AG04449 (cell line): ENCODE data around the gene TPPP2.

Source experiments
- CTCF ChIA-PET: fragments of 350-600 bp; formaldehyde crosslinking; extraction: SDS; loops from one replicate; lab custom pipeline; 2021; ENCODE audit warnings: antibody characterized with exemption; lab: Yijun Ruan, JAX
- POLR2A ChIA-PET: fragments of 400-600, 350-600 bp; formaldehyde crosslinking; extraction: SDS; loops from one replicate; lab custom pipeline; 2020; ENCODE audit warnings: antibody characterized with exemption, inconsistent platforms; lab: Yijun Ruan, JAX
- DNase-seq: peaks from one replicate; pipeline ENCODE4 v3.0.0-alpha.2; 2010; ENCODE audit warnings: low read depth, low spot score
- H3K4me3 ChIP-seq: 2 replicates; pipeline ENCODE4 v1.5.1; 2011; ENCODE audit warnings: low read depth, mild to moderate bottlenecking, control low read depth, low read length
- CTCF ChIP-seq: IDR thresholded peaks from one replicate; pipeline ENCODE4 v1.5.1; 2011; ENCODE audit warnings: mild to moderate bottlenecking, moderate library complexity, low read length, control low read depth, inconsistent platforms; ENCODE audit not compliant: insufficient read depth; ENCODE audit errors: missing control alignments

The TPPP2 gene

GRCh38 chr14:21018781-21019180 is 11.2 kb upstream of the TPPP2 start:
- H3K4me3 ChIP-seq, result no peak overlapping the region
- ChIA-PET POLR2A (no interaction called here), CTCF (interaction anchor here (0.6 to 17.1 kb wide), 10 partner anchors 7 to 87 kb away, joined by 3 to 684 read pairs (median 164); partner anchors contain the start of genes ARHGEF40, RNASE13, RNASE7 and SLC39A2)
- no peak for TF ChIP-seq CTCF
- no peak for DNase-seq

GRCh38 chr14:21019366-21019765 is 10.7 kb upstream of the TPPP2 start:
- ChIA-PET POLR2A (interaction anchor here (0.9 kb wide), 1 partner anchor 12 kb away, joined by 3 read pairs; no protein-coding TSS in a partner anchor), CTCF (interaction anchor here (1.4 to 17.1 kb wide), 9 partner anchors 8 to 87 kb away, joined by 7 to 684 read pairs (median 172); partner anchors contain the start of genes RNASE13, RNASE7, SLC39A2 and TMEM253)
- no peak for DNase-seq
- H3K4me3 ChIP-seq, result no peak overlapping the region
- TF ChIP-seq CTCF, result no peak

GRCh38 chr14:21020977-21021545 is 9.0 kb upstream of the TPPP2 start:
- no peak overlapping the region for H3K4me3 ChIP-seq
- no peak for DNase-seq
- TF ChIP-seq CTCF, result no peak
- CTCF ChIA-PET, result interaction anchor here (0.9 to 17.1 kb wide), 8 partner anchors 10 to 85 kb away, joined by 3 to 684 read pairs (median 230); partner anchors contain the start of genes RNASE13, RNASE7, SLC39A2 and TMEM253
- POLR2A ChIA-PET, result no interaction called here

- DNase-seq, result no peak
- TF ChIP-seq CTCF, result no peak
- POLR2A ChIA-PET, result no interaction called here
- CTCF ChIA-PET, result interaction anchor here (0.9 to 17.1 kb wide), 7 partner anchors 8 to 83 kb away, joined by 3 to 684 read pairs (median 28); partner anchors contain the start of genes RNASE13, SLC39A2, TMEM253 and TPPP2
- no peak overlapping the region for H3K4me3 ChIP-seq
These were observed 7.3 kb upstream of the TPPP2 start for GRCh38 chr14:21022686-21023085.

- ChIA-PET CTCF (interaction anchor here (0.9 to 17.1 kb wide), 11 partner anchors 9 to 84 kb away, joined by 3 to 288 read pairs (median 5); partner anchors contain the start of gene SLC39A2), POLR2A (no interaction called here)
- H3K4me3 ChIP-seq, result no peak overlapping the region
- DNase-seq, result no peak
- TF ChIP-seq CTCF, result no peak
These were observed 6.8 kb upstream of the TPPP2 start for GRCh38 chr14:21023174-21023573.
